Cardiac muscle cell (in vitro differentiated cells and primary cell): Measurements from ENCODE around the gene NEDD4L. TPM values are rescaled to one million over a fixed set of nuclear protein-coding genes. Genes with fewer than 3 reads are reported as not detected.

Source experiments
- DNase-seq, 2 donors: peaks; one replicate each; pipeline versions ENCODE4 v3.0.0 to v3.0.0-alpha.2; 2010 to 2017; ENCODE audit warnings: low read depth in 1 of 2, low spot score in 1 of 2
- H3K27ac ChIP-seq: fragments of 200-600 bp; sonication (generic); 2 replicates; pipeline ENCODE4 v1.5.1; 2016
- H3K27me3 ChIP-seq: fragments of 200-600 bp; sonication (generic); 2 replicates; pipeline ENCODE4 v1.6.0; 2016; ENCODE audit warnings: control low read depth
- H3K36me3 ChIP-seq: fragments of 200-600 bp; sonication (generic); 2 replicates; pipeline ENCODE4 v1.5.1; 2016; ENCODE audit warnings: control low read depth
- H3K4me1 ChIP-seq: fragments of 200-600 bp; sonication (generic); 2 replicates; pipeline ENCODE4 v1.8.1; 2017; ENCODE audit warnings: low read depth, mild to moderate bottlenecking, mixed run types
- H3K4me3 ChIP-seq: fragments of 200-600 bp; sonication (generic); 2 replicates; pipeline ENCODE4 v1.5.1; 2016; ENCODE audit warnings: mild to moderate bottlenecking
- H3K9me3 ChIP-seq: fragments of 200-600 bp; sonication (generic); 2 replicates; pipeline ENCODE4 v1.5.1; 2017; ENCODE audit warnings: low read depth, mild to moderate bottlenecking, control low read depth
- CTCF ChIP-seq: IDR thresholded peaks from 2 replicates; pipeline ENCODE4 v1.5.1; 2012; ENCODE audit warnings: low read depth, mild to moderate bottlenecking, low read length
- polyA plus RNA-seq: library from polyadenylated mRNA; unstranded; fragments of >200 nt; fragmentation: Nextera tagmentation; extraction: Ambion mirVana; gene quantifications from 2 replicates; pipeline ENCODE4 v1.2.1, GENCODE V29; 2016
- total RNA-seq: library from RNA; depleted of rRNA; stranded (reverse); fragments of >200 nt; gene quantifications from 2 replicates; pipeline ENCODE4 v1.2.3, GENCODE V29; 2016

The NEDD4L gene
- total and polyA plus RNA-seq, 2 experiments from 2014 or later: 30.8 to 40.5 TPM

DNA sequence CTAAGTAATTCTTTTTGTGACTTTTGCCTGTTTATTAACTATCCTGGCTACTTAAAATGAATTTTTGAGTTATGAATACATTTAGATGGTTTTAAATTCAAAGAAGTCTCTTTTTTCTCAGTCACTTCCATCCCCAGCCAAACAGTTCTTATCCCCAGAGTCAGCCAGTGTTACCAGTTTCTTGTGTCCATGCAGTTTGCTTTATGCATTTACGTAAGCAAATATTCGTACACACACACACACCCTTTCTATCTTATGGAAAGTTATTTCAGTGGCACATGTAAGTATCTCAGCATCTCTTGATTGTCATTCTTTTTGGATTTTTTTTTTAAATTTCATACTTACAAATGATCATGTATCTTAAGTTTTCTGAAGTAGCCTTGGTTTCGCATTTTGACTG is 113.2 kb downstream of the NEDD4L start:
- no peak for DNase-seq
- no peak overlapping the region for H3K4me3 ChIP-seq
- TF ChIP-seq CTCF: no peak
- no peaks in the 10 kb centered on the region for H3K9me3 ChIP-seq
- no peaks in the 10 kb centered on the region for H3K27me3 ChIP-seq
- H3K36me3 ChIP-seq: no peaks in the 10 kb centered on the region
- H3K27ac ChIP-seq: no peak overlapping the region
- H3K4me1 ChIP-seq: no peaks in the 10 kb centered on the region

- Histone ChIP-seq H3K4me1 (no peaks in the 10 kb centered on the region), H3K9me3 (no peaks in the 10 kb centered on the region), H3K36me3 (no peaks in the 10 kb centered on the region), H3K4me3 (no peak overlapping the region), H3K27ac (no peak overlapping the region), H3K27me3 (no peaks in the 10 kb centered on the region)
- no peak for DNase-seq
- TF ChIP-seq CTCF: no peak
These were observed 114.0 kb downstream of the NEDD4L start for GRCh38 chr18:58158008-58158407.

GRCh38 chr18:58158459-58158858 is 114.4 kb downstream of the NEDD4L start:
- no peak for DNase-seq
- Histone ChIP-seq H3K27ac (no peak overlapping the region), H3K4me3 (no peak overlapping the region), H3K9me3 (no peaks in the 10 kb centered on the region), H3K4me1 (no peaks in the 10 kb centered on the region), H3K27me3 (no peaks in the 10 kb centered on the region), H3K36me3 (no peaks in the 10 kb centered on the region)
- no peak for TF ChIP-seq CTCF

DNA sequence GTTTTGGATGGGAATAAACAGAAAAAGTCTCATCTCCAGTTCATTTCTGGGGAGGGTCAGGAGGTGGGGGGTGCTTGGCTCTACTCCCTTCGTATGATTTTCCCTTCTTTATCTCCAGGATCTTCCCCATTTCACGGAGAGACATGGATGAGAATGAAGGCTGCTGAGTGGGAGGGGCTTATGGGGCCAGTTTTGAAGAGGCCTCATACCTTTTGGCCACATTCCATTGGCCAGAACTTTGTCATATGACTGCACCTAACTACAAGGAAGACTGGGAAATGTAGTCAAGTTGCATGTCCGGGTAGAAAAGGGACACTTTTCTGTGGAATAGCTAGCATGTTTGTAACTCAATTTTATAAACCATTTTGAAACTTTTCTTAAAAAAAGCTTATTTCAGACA is 117.6 kb downstream of the NEDD4L start:
- DNase-seq: peak; percentile 22 to 44
- no peak overlapping the region for H3K4me3 ChIP-seq
- H3K27me3 ChIP-seq: no peaks in the 10 kb centered on the region

DNA sequence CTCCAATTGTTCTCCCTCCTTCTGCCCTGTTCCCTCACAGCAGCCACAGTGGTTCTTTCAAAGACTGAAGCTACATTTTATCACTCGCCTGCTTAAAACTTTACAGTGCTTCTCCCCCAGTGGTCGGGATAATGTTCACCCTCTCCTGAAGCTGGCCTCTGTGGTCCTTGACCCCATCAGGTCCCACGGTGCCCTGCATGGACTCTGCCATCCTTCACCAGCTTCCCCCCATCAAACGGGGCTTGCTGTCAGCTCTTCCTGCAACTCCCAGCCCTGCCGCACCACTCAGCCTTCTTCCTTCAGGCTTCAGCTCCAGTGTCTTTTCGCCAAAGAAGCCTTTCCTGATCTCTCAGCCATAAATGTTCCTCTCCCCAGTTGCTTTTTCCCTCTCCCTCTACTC is 118.1 kb downstream of the NEDD4L start:
- Histone ChIP-seq H3K9me3 (no peaks in the 10 kb centered on the region), H3K27me3 (no peaks in the 10 kb centered on the region), H3K36me3 (no peaks in the 10 kb centered on the region), H3K4me1 (no peaks in the 10 kb centered on the region), H3K4me3 (no peak overlapping the region), H3K27ac (no peak overlapping the region)
- no peak for TF ChIP-seq CTCF
- no peak for DNase-seq

More for the DNA sequence above, 117.6 kb downstream of the NEDD4L start:
- H3K9me3 ChIP-seq: no peaks in the 10 kb centered on the region
- no peak for TF ChIP-seq CTCF
- H3K36me3 ChIP-seq: no peaks in the 10 kb centered on the region
- H3K27ac ChIP-seq: no peak overlapping the region
- no peaks in the 10 kb centered on the region for H3K4me1 ChIP-seq
